Heart left ventricle (tissue), 16 donors: Measurements from ENCODE around the gene EPS8. TPM values are rescaled to one million over a fixed set of nuclear protein-coding genes. Genes with fewer than 3 reads are reported as not detected.

Source experiments
- ATAC-seq, 4 donors: fragments of 200-7000 bp; cut with Tn5 transposase; one replicate each; pipeline ENCODE4 v1.9.1; 2020 to 2022; ENCODE audit warnings: moderate library complexity in 4 of 4, mild to moderate bottlenecking in 3 of 4, moderate number of reproducible peaks in 1 of 4
- DNase-seq, 5 donors: peaks; one replicate each; pipeline ENCODE4 v3.0.0-alpha.2; 2020
- H3K27ac ChIP-seq, 12 donors: fragments of 200-600 bp; sonication (generic) in 4 of 12; one replicate each; pipeline versions ENCODE4 v1.5.0 to v1.8.0; 2016 to 2022; ENCODE audit warnings: mild to moderate bottlenecking in 2 of 12
- H3K27me3 ChIP-seq, 9 donors: fragments of 200-600 bp; sonication (generic) in 2 of 9; one replicate each; pipeline versions ENCODE4 v1.5.1 to v1.8.0; 2016 to 2022; ENCODE audit warnings: mild to moderate bottlenecking in 3 of 9
- H3K36me3 ChIP-seq, 9 donors: fragments of 200-600 bp; sonication (generic) in 2 of 9; one replicate each; pipeline versions ENCODE4 v1.5.0 to v1.8.0; 2018 to 2022; ENCODE audit warnings: mild to moderate bottlenecking in 2 of 9
- H3K4me1 ChIP-seq, 12 donors: fragments of 200-600 bp; sonication (generic) in 4 of 12; one replicate each; pipeline versions ENCODE4 v1.5.0 to v1.8.0; 2016 to 2022; ENCODE audit warnings: mild to moderate bottlenecking in 3 of 12
- H3K4me3 ChIP-seq, 12 donors: fragments of 200-600 bp; sonication (generic) in 4 of 12; one replicate each; pipeline versions ENCODE4 v1.5.0 to v1.8.0; 2017 to 2022; ENCODE audit warnings: mild to moderate bottlenecking in 9 of 12, moderate library complexity in 4 of 12
- H3K9me3 ChIP-seq, 12 donors: fragments of 200-600 bp; sonication (generic) in 4 of 12; one replicate each; pipeline versions ENCODE4 v1.5.0 to v1.8.0; 2016 to 2022; ENCODE audit warnings: mild to moderate bottlenecking in 1 of 12
- POLR2A ChIP-seq, 2 donors: fragments of 450-650 bp; IDR thresholded peaks; one replicate each; pipeline ENCODE4 v1.6.1; 2017; ENCODE audit warnings: antibody characterized with exemption in 2 of 2, mild to moderate bottlenecking in 2 of 2, moderate library complexity in 2 of 2
- WGBS, 4 donors: extraction: QIAGEN DNeasy Blood & Tissue Kit in 2 of 4; methylation state at CpG; one replicate each; pipeline versions ENCODE4 v1.1.5 to v1.1.7; 2013 to 2018; 5-methylcytosine and 5-hydroxymethylcytosine counted together
- intact Hi-C, 10 donors: fragments of 100-400 bp; cut with DNase I; formaldehyde crosslinking; loops; one replicate each; pipeline versions ENCODE4 v1.11.1 to v1.14.2; 2022
- polyA plus RNA-seq, 2 donors: library from polyadenylated mRNA; stranded (reverse); fragments of 200-250 nt; gene quantifications; one replicate each; pipeline ENCODE4 v1.2.3, GENCODE V29; 2013
- total RNA-seq, 9 donors: library from RNA; depleted of rRNA in 2 of 9; stranded (reverse); fragments of >200 nt in 2 of 9; fragmentation: NEBNext Ultra II Directional in 3 of 9; extraction: Animal tissue kit (Norgen Biotek cat#: 25700) in 3 of 9; gene quantifications; one replicate each; pipeline versions ENCODE4 v1.1.0 to v1.2.4, GENCODE V29; 2016 to 2023
- TF ChIP-seq, protein P1 (sequence below), 12 donors: fragments of 200-600 bp; sonication (generic) in 4 of 12; IDR thresholded peaks; one replicate each; pipeline versions ENCODE4 v1.5.0 to v1.8.0; 2018 to 2022; ENCODE audit warnings: antibody characterized with exemption in 12 of 12, mild to moderate bottlenecking in 5 of 12
- donor health status: ischemic (EF 13 %, LVEDD 7.1; RV severe dilation, severe dysfunction).
- donor health status: healthy with polysubstance abuse.
- donor health status: DM: no; HTN: yes; CAD: no.
- donor health status: DM: no; HTN: no; CAD: no.
- donor health status: ischemic (EF 25% LVEDD 6.9; RV normal size, moderate dysfunction).
- donor health status: ischemic (EF 25% LVEDD 5.7; RV mildly dilated, moderate dysfunction).
- donor health status: healthy.
- donor health status: DM: yes; HTN: yes; CAD: no.
- donor health status: ischemic (EF 35%, LVEDD 5.7; RV mildly dilated, moderate dysfunction).
- donor health status: nonischemic (EF 11% LVEDD 7.7; RV severe dilation, severe dysfunction).
- donor health status: DM: yes; HTN: yes; CAD: no.
- donor health status: PGD.
- donor health status: ischemic (EF 29% LVEDD 5.4; RV normal size, mild dysfunction).
- donor health status: nonischemic (EF 23%, LVEDD 6.1; RV moderate dilation, normal function).

Gene EPS8
- total and polyA plus RNA-seq, 11 donors: 11.7 to 56.0 (median 20.9) TPM

DNA sequence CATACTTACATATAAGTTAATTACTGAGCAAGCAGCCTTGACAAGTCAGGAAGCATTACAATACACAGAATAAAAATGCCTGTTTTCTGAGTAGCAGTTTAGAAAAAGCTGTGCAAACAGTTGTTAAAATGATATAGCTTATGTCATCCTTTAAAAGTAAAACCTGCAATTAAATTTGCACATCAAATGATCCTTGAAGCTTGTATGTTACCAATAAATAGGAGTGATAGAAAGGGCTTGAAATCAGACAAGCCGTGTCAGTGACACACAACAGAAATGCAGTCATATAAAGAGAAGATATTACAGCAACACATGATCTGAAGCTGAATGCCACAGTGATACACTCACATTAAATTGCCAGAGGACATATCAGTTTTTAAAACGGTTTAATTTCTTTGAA is 70.0 kb downstream of the EPS8 start:
- TF ChIP-seq, protein P1, sequence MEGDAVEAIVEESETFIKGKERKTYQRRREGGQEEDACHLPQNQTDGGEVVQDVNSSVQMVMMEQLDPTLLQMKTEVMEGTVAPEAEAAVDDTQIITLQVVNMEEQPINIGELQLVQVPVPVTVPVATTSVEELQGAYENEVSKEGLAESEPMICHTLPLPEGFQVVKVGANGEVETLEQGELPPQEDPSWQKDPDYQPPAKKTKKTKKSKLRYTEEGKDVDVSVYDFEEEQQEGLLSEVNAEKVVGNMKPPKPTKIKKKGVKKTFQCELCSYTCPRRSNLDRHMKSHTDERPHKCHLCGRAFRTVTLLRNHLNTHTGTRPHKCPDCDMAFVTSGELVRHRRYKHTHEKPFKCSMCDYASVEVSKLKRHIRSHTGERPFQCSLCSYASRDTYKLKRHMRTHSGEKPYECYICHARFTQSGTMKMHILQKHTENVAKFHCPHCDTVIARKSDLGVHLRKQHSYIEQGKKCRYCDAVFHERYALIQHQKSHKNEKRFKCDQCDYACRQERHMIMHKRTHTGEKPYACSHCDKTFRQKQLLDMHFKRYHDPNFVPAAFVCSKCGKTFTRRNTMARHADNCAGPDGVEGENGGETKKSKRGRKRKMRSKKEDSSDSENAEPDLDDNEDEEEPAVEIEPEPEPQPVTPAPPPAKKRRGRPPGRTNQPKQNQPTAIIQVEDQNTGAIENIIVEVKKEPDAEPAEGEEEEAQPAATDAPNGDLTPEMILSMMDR (IDR thresholded peaks at IDR 0.05): no peak
- TF ChIP-seq POLR2A (IDR thresholded peaks at IDR 0.05): no peak
- Histone ChIP-seq H3K9me3 (no peaks in the 10 kb centered on the region), H3K36me3 (no peaks in the 10 kb centered on the region), H3K27me3 (no peaks in the 10 kb centered on the region), H3K27ac (no peak overlapping the region), H3K4me3 (no peak overlapping the region), H3K4me1 (peaks cover 0 to 49% (median 30%) of the 10 kb centered on the region in 12 donors)
- ATAC-seq: peak in 1 of 4 donors; percentile 30
- intact Hi-C loops: no loop called here
- 27 to 47% (median 34%) methylated on average over 2 of the region's 2 CpGs for WGBS, 4 donors
- DNase-seq: no peak

DNA sequence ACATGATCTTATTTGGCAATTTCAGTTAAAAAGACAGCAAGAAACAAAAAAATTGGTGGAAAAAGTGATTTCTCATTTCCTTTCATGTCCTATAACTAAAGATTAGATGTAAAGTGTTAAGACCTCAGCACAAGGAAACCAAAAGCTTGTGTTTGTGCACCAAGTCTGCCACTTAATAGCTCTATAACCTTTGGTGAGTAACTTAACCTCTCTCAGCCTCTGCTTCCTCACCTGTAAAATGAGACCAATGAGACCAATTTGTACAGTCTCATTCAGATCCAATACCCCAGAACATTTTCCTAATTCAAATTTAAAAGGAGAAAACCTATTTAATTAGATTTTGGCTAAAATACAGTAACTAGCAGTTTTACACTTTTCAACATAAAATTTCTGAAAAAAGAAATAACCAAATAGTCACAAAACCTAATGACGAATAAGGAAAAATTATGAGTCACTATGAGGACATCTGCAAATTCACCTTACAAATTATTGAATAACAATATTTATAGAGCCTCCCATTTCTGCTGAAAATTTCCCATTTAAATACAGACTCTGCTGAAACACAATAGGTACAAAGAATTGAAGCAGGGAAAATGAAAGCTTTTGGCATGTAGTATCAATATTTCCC is 71.1 kb downstream of the EPS8 start:
- intact Hi-C loops: no loop called here
- no peaks in the 10 kb centered on the region for H3K9me3 ChIP-seq
- no peaks in the 10 kb centered on the region for H3K36me3 ChIP-seq
- peak overlapping the region in 1 of 12 donors; percentile 25 for H3K27ac ChIP-seq
- H3K4me3 ChIP-seq: no peak overlapping the region
- 55 to 85% (median 80%) methylated on average over 1 of the region's 1 CpG for WGBS, 4 donors
- no peak for ATAC-seq
- peaks cover 0 to 61% (median 36%) of the 10 kb centered on the region in 12 donors for H3K4me1 ChIP-seq
- DNase-seq: no peak
- H3K27me3 ChIP-seq: no peaks in the 10 kb centered on the region
- TF ChIP-seq, protein P1 (IDR thresholded peaks at IDR 0.05): no peak
- no peak for TF ChIP-seq POLR2A (IDR thresholded peaks at IDR 0.05)

DNA sequence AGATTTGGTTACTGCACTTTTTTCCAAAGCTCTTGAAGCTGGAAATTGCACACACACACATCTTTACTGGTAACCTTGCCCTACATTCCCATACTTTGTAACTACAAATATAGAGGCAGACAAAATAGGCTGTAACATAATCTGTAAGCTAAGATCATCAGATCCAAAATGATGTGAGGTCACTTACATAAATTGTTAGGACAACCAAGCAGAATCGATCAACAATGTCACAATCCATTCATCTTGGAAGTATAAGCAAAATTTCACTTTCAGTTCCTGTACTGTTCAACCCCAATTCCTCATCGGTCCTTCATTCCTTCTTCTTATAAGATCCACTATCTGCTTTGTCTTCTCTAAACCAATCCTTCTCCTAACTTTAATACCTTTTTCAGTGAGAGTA is 72.6 kb downstream of the EPS8 start:
- intact Hi-C loops: no loop called here
- WGBS, 4 donors: 84 to 91% (median 87%) methylated on average over 2 of the region's 2 CpGs
- H3K4me3 ChIP-seq: no peak overlapping the region
- no peaks in the 10 kb centered on the region for H3K36me3 ChIP-seq
- no peaks in the 10 kb centered on the region for H3K9me3 ChIP-seq
- no peak overlapping the region for H3K27ac ChIP-seq
- ATAC-seq (no peak), DNase-seq (no peak)
- peaks cover 0 to 63% (median 39%) of the 10 kb centered on the region in 12 donors for H3K4me1 ChIP-seq
- TF ChIP-seq, protein P1 (IDR thresholded peaks at IDR 0.05): no peak
- no peak for TF ChIP-seq POLR2A (IDR thresholded peaks at IDR 0.05)
- H3K27me3 ChIP-seq: no peaks in the 10 kb centered on the region

DNA sequence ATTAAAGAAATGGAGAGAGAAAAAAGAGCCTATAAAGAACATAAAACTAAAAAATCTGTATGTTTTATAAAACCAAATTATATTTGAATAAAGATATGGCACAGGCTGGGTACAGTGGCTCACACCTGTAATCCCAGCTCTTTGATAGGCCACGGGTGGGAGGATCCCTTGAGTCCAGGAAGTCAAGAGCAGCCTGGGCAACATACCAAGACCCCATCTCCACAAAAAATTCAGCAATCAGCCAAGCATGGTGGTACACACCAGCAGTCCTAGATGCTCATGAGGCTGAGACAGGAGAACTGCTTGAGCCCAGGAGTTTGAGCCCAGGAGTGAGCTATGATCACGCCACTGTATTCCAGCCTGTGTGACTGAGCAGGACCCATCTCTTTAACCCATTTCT is 74.9 kb downstream of the EPS8 start:
- no peaks in the 10 kb centered on the region for H3K27me3 ChIP-seq
- H3K4me3 ChIP-seq: no peak overlapping the region
- ATAC-seq: no peak
- peaks cover 0 to 63% (median 23%) of the 10 kb centered on the region in 12 donors for H3K4me1 ChIP-seq
- peak overlapping the region in 1 of 12 donors; percentile 51 for H3K27ac ChIP-seq
- no peaks in the 10 kb centered on the region for H3K9me3 ChIP-seq
- intact Hi-C loops: no loop called here
- H3K36me3 ChIP-seq: no peaks in the 10 kb centered on the region
- TF ChIP-seq, protein P1 (IDR thresholded peaks at IDR 0.05): no peak
- no peak for TF ChIP-seq POLR2A (IDR thresholded peaks at IDR 0.05)
- WGBS, 4 donors: 86 to 96% (median 92%) methylated on average over 2 of the region's 2 CpGs
- no peak for DNase-seq
